GM21381 (cell line): Measurements from ENCODE around the gene ASPG.

Experiments used
- ATAC-seq: cut with Tn5 transposase; IDR thresholded peaks from one replicate; pipeline ENCODE4 v1.9.1; 2021; ENCODE audit warnings: mild to moderate bottlenecking, moderate library complexity; ENCODE audit not compliant: unreplicated experiment

Gene ASPG

GRCh38 chr14:104158827-104159798, 73.6 kb downstream of the ASPG start:
- no peak for ATAC-seq

- no peak for ATAC-seq
Observed at GRCh38 chr14:104159990-104160389, 74.5 kb downstream of the ASPG start.

GRCh38 chr14:104161602-104162367, 76.3 kb downstream of the ASPG start:
- ATAC-seq, result no peak

GRCh38 chr14:104162495-104162894, 77.0 kb downstream of the ASPG start:
- no peak for ATAC-seq

GRCh38 chr14:104163541-104163940, 78.0 kb downstream of the ASPG start:
- ATAC-seq, result no peak

GRCh38 chr14:104164041-104164440, 78.5 kb downstream of the ASPG start:
- ATAC-seq, result no peak

- no peak for ATAC-seq
Observed at GRCh38 chr14:104164512-104164911, 79.0 kb downstream of the ASPG start.
